SK-N-MC (cell line): ENCODE measurements around the gene FAM20C.

Source experiments
- EZH2 ChIP-seq: fragments of 200-600 bp; sonication (generic); IDR thresholded peaks from one replicate; pipeline ENCODE4 v1.6.1; 2017; ENCODE audit warnings: antibody characterized with exemption
- POLR2AphosphoS5 ChIP-seq: IDR thresholded peaks from 2 replicates; pipeline ENCODE4 v1.6.1; 2012; ENCODE audit warnings: mild to moderate bottlenecking, low read depth, low read length, borderline replicate concordance

GRCh38 chr7:218896-219580 lies 26.7 kb downstream of the FAM20C start:
- TF ChIP-seq POLR2AphosphoS5 (no peak), EZH2 (no peak)
